GM23338 (cell line): ENCODE measurements around the gene EXOC3L4.
A peak's percentile ranks its signal among the peaks of the same experiment; 100 is the strongest.

Experiments
- CREB1 ChIP-seq: fragments of 250-450 bp; sonication (Bioruptor Pico); IDR thresholded peaks from 2 replicates; pipeline ENCODE4 v1.5.0; 2020; ENCODE audit warnings: low read depth, mild to moderate bottlenecking, moderate library complexity
- CTCF ChIP-seq, 2 experiments: fragments of 200-600 bp in 1 of 2; sonication (generic) in 1 of 2; conservative IDR thresholded peaks; 2 replicates each; pipeline versions ENCODE4 v1.5.1 to v1.6.1; 2016 to 2017; ENCODE audit warnings: antibody characterized with exemption in 2 of 2, low read depth in 2 of 2, mild to moderate bottlenecking in 2 of 2, moderate library complexity in 1 of 2
- ETS1 ChIP-seq: IDR thresholded peaks from 2 replicates; pipeline ENCODE4 v1.6.1; 2016; ENCODE audit warnings: antibody characterized with exemption
- EZH2 ChIP-seq: fragments of 200-600 bp; sonication (generic); IDR thresholded peaks from one replicate; pipeline ENCODE4 v1.8.0; 2017; ENCODE audit warnings: antibody characterized with exemption, mild to moderate bottlenecking, low read depth; ENCODE audit not compliant: unreplicated experiment
- EZH2phosphoT487 ChIP-seq: fragments of 200-600 bp; sonication (generic); IDR thresholded peaks from one replicate; pipeline ENCODE4 v1.8.1; 2018; ENCODE audit warnings: antibody characterized with exemption; ENCODE audit not compliant: unreplicated experiment
- JUNB ChIP-seq: IDR thresholded peaks from one replicate; pipeline ENCODE4 v1.6.1; 2016; ENCODE audit warnings: antibody characterized with exemption; ENCODE audit not compliant: unreplicated experiment
- NANOG ChIP-seq: IDR thresholded peaks from 2 replicates; pipeline ENCODE4 v1.6.1; 2016; ENCODE audit warnings: antibody characterized with exemption, borderline replicate concordance
- POLR2AphosphoS5 ChIP-seq: IDR thresholded peaks from 2 replicates; pipeline ENCODE4 v1.6.1; 2016; ENCODE audit warnings: antibody characterized with exemption, low read depth
- STAT1 ChIP-seq: IDR thresholded peaks from one replicate; pipeline ENCODE4 v1.6.1; 2016; ENCODE audit warnings: antibody characterized with exemption; ENCODE audit not compliant: unreplicated experiment
- ZNF114 ChIP-seq: fragments of 250-450 bp; sonication (Bioruptor Pico); IDR thresholded peaks from 2 replicates; pipeline ENCODE4 v1.5.0; 2020; ENCODE audit warnings: mild to moderate bottlenecking, moderate library complexity
- ZNF331 ChIP-seq: fragments of 250-450 bp; sonication (Bioruptor Pico); IDR thresholded peaks from 2 replicates; pipeline ENCODE4 v1.5.0; 2020; ENCODE audit warnings: low read depth, mild to moderate bottlenecking, moderate library complexity
- TF ChIP-seq, protein P1 (sequence below): IDR thresholded peaks from one replicate; pipeline ENCODE4 v1.6.1; 2018; ENCODE audit warnings: antibody characterized with exemption; ENCODE audit not compliant: unreplicated experiment

DNA sequence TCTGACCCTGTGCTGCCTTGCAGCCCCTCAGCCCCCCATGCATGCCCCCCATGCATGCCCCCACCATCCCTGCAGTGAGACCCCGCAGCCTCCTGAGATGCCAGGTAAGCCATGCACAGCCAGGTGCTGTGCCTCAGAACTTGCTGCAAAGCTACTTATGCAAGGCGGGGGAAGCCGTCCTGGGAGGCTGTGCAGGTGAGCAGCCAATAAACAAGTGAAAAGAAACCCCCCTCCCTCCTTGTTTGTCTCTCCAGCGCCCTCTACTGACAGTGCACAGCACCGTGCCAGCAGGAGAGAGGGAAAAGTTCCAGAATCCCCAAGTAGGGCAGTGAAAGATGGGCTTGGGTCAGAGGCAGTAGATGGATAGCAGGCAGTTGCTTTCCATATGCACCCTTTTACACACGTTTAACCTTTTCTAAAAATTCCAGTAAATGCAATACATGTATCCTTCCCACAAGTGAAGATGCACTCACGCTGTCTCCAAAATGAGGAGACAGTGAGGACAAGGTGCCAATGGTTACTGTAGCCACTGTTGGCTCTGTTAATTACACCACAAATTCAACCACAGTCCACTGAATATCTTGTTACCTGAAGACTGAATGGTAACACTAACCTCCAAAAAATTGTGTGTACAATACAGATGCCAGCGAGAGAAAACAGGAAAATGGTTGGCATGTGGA, 46.7 kb downstream of the EXOC3L4 start:
- TF ChIP-seq CTCF (conservative IDR thresholded peaks at IDR 0.05; ENCODE audit: low read depth in 2 of 2) (peak; percentile 90 to 94), ZNF114 (no peak), EZH2phosphoT487 (no peak), EZH2 (no peak), CREB1 (CRISPR knock-in tag) (peak; percentile 42; the same call in 1 of the 2 replicates), POLR2AphosphoS5 (no peak), ETS1 (no peak), JUNB (no peak), STAT1 (no peak), ZNF331 (CRISPR knock-in tag) (no peak), NANOG (no peak)
- TF ChIP-seq, protein P1, sequence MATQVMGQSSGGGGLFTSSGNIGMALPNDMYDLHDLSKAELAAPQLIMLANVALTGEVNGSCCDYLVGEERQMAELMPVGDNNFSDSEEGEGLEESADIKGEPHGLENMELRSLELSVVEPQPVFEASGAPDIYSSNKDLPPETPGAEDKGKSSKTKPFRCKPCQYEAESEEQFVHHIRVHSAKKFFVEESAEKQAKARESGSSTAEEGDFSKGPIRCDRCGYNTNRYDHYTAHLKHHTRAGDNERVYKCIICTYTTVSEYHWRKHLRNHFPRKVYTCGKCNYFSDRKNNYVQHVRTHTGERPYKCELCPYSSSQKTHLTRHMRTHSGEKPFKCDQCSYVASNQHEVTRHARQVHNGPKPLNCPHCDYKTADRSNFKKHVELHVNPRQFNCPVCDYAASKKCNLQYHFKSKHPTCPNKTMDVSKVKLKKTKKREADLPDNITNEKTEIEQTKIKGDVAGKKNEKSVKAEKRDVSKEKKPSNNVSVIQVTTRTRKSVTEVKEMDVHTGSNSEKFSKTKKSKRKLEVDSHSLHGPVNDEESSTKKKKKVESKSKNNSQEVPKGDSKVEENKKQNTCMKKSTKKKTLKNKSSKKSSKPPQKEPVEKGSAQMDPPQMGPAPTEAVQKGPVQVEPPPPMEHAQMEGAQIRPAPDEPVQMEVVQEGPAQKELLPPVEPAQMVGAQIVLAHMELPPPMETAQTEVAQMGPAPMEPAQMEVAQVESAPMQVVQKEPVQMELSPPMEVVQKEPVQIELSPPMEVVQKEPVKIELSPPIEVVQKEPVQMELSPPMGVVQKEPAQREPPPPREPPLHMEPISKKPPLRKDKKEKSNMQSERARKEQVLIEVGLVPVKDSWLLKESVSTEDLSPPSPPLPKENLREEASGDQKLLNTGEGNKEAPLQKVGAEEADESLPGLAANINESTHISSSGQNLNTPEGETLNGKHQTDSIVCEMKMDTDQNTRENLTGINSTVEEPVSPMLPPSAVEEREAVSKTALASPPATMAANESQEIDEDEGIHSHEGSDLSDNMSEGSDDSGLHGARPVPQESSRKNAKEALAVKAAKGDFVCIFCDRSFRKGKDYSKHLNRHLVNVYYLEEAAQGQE: no peak
